Dedifferentiated amniotic fluid mesenchymal stem cell (primary cell): ENCODE data around the gene SLC5A2.
A peak's percentile ranks its signal among the peaks of the same experiment; 100 is the strongest.
"Not testable (repeated sequence)": the region's sequence is repeated elsewhere in the genome, so short reads cannot be mapped to it uniquely, and the experiment has no call there.

Experiments
- DNase-seq: peaks from one replicate; pipeline ENCODE4 v3.0.0-alpha.2; 2016; ENCODE audit errors: extremely low spot score

The SLC5A2 gene

DNA sequence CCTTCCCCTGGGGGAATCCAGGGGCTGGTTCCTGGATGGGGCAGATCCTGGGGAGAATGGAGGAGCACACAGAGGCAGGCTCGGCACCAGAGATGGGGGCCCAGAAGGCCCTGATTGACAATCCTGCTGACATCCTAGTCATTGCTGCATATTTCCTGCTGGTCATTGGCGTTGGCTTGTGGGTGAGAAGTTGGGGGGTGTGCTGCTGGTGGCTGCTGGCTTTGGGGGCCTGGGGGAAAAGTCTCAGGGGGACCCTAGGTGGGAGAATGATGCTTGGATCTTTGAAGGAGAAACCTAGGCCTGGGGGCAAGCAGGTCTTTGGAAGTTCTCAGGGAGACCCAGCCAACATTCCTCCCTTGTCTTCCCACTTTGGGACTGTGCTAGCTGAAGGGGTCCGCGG lies at the start of gene SLC5A2:
TSS of gene SLC5A2 (plus strand) at position 43 of the 400 bp plus-strand sequence. CDS start at position 57, 14 bp downstream.
- DNase-seq: no peak

- no peak for DNase-seq
These were observed 47.3 kb upstream of the SLC5A2 start for GRCh38 chr16:31435341-31436220.

DNA sequence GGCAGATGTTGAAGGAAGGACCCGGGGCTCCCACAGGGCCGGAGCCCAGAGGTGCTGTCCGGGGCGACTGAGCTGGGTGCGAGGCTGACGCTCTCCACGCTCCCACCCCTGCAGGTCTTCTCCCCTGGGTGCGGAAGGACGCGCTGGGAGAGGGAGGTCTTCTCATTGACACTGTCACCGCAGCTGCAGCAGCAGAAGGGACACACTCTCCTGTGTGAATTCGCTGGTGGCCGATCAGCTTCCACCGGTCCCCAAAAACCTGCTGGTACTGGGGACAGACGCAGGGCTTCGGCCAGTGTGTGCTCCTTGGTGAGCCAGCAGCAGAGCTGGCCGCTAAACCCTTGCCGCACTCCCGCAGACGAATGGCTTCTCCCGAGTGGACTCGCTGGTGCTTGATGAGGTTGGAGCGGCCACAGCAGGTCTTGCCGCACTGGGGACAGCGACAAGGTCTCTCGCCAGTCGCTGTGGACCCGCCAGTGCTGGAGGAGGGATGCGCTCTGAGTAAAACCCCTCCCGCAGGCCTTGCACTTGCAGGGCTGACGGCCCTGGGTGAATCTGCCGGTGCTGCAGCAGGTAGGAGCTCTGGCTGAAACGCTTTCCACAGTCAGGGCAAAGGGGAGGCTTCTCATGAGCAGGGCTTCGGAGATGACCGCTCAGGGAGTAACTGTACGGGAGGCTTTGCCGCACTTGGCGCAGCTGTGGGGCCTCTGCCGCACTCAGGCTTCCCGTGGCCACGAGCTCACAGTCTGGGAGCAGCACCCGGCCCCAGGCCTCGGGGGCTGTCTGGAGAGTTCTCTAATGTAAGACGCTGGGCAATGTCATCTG lies 46.5 kb upstream of the SLC5A2 start:
- DNase-seq: no peak

DNA sequence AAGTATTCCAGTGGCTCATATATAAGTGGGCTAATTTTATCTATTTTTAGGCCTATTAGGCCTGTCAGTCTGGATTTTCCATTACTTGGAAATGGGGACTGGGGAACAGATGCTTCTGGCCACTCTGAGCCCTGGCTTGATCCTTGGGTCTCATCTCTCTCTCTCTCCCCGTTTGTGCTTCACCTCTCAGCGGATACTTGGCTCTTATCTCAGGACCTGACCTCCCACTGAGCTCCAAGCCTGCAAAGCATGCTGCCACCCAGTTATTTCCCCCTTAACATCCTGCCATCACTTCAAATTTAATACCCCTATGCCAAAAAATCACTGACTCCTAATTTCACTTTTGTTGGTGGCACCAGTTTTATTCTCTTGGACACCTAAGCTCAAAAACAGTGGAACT lies 44.5 kb upstream of the SLC5A2 start:
- DNase-seq: no peak

GRCh38 chr16:31439023-31439422 lies 43.9 kb upstream of the SLC5A2 start:
- not testable (repeated sequence) for DNase-seq

GRCh38 chr16:31439519-31439918 lies 43.4 kb upstream of the SLC5A2 start:
- no peak for DNase-seq

GRCh38 chr16:31440516-31441184 lies 42.3 kb upstream of the SLC5A2 start:
- peak; percentile 29 for DNase-seq

GRCh38 chr16:31441956-31442355 lies 41.0 kb upstream of the SLC5A2 start:
- DNase-seq: no peak

- not testable (repeated sequence) for DNase-seq
These were observed 37.0 kb upstream of the SLC5A2 start for GRCh38 chr16:31445931-31446330.

DNA sequence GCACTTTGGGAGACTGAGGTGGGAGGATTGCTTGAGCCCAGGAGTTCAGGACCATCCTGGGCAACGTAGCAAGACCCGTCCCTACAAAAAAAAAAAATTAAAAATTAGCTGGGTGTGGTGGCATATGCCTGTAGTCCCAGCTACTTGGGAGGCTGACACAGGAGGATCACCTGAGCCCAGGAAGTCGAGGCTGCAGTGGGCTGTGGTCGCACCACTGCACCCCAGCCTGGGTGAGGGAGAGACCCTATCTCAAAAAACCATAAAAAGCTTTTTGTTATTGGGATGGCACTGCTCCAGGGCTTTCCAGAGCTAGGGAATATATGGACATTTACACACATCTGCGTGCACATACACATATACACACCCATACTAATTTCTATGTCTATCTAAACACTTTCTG lies 31.7 kb upstream of the SLC5A2 start:
- DNase-seq: no peak

DNA sequence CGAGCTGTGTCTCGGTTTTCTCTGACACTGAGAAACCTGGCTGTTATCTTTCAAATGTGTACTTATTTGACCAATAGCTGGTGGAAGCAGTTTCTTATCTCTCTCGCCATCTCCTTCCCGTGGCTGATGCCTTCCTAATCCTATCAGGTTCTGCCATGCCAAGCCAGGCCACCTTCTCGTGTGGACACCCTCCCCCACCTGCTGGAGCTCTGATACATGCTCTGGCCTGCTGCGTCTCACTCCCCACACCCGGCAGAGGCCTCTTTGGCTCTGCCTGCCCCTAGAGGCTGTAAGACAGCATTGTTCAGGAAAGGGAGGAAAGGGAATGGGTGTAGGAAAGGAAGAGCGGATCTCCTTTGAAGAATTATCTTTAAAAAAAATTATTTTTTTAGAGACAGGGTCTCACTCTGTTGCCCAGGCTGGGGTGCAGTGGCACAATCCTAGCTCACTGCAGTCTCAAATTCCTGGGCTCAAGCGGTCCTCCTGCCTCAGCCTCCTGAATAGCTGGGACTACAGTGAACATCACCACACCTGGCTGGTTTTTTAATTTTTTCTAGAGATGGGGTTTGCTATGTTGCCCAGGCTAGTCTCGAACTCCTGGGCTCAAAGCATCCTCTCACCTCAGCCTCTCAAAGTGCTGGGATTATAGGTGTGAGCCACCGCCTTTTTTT lies 31.1 kb upstream of the SLC5A2 start:
- peak; percentile 48 for DNase-seq

- peak; percentile 92 for DNase-seq
These were observed 30.3 kb upstream of the SLC5A2 start for GRCh38 chr16:31452631-31453106.

- DNase-seq: peak; percentile 33
These were observed 29.4 kb upstream of the SLC5A2 start for GRCh38 chr16:31453255-31454204.

GRCh38 chr16:31455601-31456314 lies 27.2 kb upstream of the SLC5A2 start:
- no peak for DNase-seq

GRCh38 chr16:31456988-31457360 lies 25.9 kb upstream of the SLC5A2 start:
- no peak for DNase-seq

- DNase-seq: no peak
These were observed 24.7 kb upstream of the SLC5A2 start for GRCh38 chr16:31458073-31458843.

DNA sequence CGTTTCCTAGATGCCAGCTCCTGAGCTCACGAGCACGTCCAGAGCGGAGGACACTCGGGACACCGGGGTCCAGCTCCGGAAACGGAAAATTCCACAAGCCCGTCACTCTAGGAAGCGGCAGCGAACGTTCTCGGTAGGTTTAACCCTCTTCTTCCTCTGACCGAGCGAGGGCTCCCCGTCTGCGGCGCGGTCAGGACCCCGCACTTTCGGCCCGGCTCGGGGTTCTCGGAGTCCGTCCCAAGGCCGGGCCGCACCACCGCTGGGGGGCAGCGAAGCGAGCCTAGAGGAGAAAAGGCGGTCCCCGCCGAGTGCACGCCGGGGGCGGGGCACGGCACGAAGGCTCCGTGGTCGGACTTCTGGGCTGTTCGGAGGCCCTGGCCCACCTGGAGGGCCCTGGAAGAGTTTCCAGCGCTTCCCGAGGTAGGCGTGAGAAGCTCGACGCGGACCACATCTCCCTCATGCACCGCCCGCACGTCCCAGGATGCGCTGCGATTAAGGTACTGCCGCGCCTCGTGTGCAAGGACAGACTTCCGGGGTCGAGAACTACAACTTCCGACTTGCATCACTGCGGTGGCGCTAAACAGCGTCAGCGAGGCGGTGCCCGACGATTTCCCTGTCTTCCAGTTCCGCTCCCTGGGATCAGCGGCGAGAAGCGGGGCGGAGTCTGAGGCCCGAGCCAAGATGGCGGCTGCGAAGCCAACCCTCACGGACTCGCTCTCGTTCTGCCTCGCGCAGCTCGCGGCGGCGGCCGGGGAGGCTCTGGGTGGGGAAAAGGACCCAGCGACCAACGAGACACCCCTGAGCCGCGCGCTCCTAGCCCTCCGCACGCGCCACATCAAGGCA lies 23.9 kb upstream of the SLC5A2 start, which contains the start of gene ARMC5:
TSS of gene ARMC5 (plus strand) at position 658 of the 843 bp plus-strand sequence. CDS start at position 682, 24 bp downstream.
- DNase-seq: peak; percentile 98
